ENCODE data around the gene TMEM252. TPM values are rescaled to one million over a fixed set of nuclear protein-coding genes. Genes with fewer than 3 reads are reported as not detected.

TMEM252 gene, protein sequence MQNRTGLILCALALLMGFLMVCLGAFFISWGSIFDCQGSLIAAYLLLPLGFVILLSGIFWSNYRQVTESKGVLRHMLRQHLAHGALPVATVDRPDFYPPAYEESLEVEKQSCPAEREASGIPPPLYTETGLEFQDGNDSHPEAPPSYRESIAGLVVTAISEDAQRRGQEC
- not detected for total RNA-seq
- long read RNA-seq, result 0 reads

DNA sequence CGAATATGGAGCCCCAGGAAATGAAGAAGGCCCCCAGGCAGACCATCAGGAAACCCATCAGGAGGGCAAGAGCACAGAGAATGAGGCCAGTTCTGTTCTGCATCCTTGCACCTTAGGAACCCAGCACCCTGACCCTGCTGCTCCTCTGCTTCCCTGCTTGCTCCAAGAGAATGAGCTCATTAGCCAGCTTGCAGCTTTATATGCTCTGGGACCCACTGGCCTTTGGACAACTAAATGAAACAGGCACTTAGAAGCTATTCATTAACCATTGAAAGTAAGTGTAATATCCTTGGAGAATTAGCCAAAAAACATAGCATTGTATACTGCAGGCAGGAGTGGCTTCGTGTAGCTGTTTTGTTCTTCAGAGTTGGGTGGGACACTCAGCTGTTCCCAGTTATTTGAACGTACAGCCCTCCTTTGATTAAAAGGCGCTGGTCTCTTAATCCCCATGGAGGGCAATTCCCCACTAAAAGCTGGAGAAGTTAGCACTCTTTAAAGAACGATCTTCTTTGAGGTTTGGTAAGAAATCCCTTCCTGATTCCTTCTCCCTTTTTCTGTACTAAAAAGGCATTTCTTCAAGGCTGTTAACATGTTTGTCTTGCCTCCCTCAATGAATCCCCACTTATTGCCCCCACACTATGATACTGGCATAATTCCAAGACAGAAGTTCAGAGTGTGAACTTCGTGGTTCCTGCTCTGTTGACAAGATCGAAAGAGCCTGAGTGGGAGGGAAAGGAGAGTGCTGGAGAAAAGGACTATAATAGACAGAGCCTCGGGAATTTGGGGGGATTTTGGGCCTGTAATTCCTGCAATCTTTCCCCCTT is at the start of gene TMEM252:
Gene TMEM252 (minus strand): TSS at position 172 of the 824 bp plus-strand sequence. CDS start 69 bp downstream, at position 103.
- intact Hi-C loops (cut with micrococcal nuclease), result no loop called here
- no peak for DNase-seq
- no peak for ATAC-seq

DNA sequence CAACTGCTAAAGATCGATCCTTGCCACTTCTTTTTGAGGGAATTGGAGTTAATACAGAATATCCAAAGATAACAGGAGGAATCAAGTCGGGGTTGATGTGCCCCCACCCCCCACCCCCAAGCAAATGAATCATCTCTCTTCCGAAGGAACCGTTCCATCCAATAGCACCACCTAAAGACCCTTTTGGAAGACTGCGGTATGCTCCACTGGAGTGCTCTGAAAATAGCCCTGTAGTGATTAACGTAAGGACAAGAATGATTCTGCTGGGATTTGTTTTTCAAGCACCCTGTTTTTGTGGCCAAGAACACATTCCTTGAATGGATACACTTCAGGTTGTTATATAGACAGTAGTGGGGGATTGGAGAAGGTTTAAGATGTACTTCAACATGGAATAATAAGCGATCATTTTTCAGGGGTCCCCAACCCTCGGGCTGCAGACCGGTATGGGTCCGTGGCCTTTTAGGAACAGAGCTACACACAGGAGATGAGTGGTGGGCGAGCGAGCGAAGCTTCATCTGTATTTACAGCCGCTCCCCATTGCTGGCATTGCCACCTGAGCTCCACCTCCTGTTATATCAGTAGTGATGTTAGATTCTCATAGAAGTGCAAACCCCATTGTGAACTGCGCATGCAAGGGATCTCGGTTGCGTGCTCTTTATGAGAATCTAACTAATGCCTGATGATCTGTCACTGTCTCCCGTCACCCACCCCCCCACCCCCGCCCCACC is 44.5 kb upstream of the TMEM252 start:
- ATAC-seq (peak; percentile 37), DNase-seq (no peak)
- intact Hi-C loops (cut with micrococcal nuclease), result loop anchor here (10.0 kb wide), 2 partner anchors 410 to 440 kb away; no protein-coding TSS in a partner anchor

DNA sequence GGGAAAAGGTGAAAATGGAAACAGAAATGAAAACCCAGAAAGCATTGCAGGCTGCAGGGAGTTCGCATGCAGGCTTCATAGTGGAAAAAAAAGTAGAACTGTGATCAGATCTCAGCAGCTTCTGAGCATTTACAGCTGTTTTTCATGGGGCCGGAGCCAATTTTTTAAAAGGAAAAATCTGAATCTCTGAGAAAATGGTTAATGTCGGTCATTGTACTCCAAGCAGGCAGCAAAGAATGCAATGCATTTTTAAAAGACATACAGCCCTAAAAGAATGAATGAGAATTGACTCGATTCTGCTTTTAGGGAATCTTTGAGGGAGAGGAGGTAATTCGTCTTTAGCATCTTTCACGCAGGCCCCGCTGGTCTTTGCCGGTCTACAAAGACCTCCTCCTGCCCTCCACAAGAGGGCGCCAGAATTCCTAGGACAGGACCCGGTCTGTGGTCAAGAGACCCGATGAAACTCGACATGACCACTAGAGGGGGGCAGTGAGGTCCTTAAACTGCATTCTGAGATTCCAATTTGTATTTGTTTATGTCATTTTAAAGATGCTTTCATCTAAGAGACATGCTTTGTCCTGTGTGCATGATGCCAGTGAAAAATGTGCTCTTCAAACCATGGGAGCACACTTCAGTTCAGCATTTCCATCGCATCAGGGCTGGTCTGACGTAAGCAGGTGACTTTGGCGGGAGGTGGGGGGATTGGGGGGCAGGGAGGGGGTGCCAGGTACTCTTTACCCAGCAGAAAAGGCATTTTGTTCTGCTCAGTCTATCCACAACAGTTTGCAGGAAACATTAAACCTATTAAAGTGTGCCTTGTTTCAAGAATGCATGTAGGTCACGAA is 43.7 kb upstream of the TMEM252 start:
- intact Hi-C loops (cut with micrococcal nuclease), result loop anchor here (10.0 kb wide), 2 partner anchors 410 to 440 kb away; no protein-coding TSS in a partner anchor
- ATAC-seq (peak; percentile 98), DNase-seq (peak; percentile 83)

DNA sequence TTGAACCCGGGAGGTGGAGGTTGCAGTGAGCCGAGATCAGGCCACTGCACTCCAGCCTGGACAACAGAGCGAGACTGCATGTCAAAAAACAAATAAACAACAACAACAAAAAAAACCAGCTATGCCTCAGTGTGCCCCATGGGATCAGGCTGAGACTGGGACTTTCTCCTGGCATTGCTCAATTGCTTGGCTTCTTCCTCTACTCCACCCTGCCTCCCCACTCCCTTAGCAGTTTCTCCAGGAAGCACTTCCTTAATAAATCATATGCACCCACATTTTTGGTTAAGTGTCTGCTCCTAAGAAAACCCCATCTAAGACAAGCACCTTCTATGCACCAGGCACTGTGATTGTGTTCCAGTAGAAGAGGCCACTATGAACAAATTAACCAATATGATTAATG is 41.0 kb upstream of the TMEM252 start:
- DNase-seq (no peak), ATAC-seq (no peak)
- intact Hi-C loops (cut with micrococcal nuclease), result loop anchor here (10.0 kb wide), 2 partner anchors 413 to 443 kb away; no protein-coding TSS in a partner anchor

DNA sequence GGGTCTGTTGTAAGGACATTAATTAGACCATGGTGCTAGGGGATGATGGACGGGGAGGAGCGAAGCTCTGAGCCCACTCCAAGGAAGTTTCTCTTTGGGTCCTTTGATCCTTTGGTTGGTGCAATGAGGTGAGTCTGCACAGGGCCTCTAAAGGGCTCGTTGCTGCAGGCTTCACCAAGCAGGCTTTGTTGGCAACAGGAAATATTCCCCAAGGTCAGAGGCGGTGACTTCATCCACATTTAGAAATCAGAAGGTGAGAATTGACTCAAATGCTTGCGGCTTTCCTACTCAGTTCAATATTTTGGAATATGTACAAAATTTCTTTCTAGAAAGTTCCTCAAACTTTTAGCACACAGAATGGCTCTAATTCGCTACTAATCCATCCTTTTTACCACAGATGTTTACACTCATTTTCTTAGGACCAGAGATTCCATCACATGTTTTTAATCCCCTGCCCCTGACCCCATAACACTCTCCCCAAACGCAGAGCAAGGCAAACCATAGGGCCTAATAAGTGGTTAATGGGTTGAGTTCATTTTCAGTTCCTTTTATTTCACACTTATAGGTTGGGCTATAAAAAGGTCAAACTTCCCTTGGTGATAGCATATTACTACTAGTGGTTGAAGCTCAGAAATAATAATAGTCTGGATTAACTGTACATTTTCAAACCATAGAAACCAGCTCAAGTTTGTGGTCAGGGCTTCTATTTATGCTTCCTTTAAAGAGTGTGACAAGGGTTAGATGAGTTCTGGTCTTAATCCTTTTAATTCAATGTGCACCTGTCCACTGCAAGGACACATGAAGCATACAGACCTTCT is 37.3 kb upstream of the TMEM252 start:
- ATAC-seq (no peak), DNase-seq (no peak)
- intact Hi-C loops (cut with micrococcal nuclease), result no loop called here

DNA sequence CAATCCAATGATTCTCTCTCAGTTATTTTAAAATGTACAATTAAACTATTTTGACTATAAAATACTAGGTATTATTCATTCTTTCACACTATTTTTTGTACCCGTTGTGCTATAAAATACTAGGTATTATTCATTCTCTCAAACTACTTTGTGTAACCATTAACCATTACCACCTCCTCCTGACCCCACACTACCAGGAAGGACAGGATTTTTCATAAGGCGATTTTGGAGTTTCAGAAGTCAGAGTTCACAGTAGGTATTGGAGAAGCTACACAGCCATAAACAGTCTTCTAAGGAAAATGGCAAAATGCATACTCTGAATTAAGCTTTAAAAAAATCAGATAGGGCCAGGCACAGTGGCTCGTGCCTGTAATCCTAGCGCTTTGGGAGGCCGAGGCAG is 35.1 kb upstream of the TMEM252 start:
- no peak for DNase-seq
- ATAC-seq, result no peak
- intact Hi-C loops (cut with micrococcal nuclease), result no loop called here

DNA sequence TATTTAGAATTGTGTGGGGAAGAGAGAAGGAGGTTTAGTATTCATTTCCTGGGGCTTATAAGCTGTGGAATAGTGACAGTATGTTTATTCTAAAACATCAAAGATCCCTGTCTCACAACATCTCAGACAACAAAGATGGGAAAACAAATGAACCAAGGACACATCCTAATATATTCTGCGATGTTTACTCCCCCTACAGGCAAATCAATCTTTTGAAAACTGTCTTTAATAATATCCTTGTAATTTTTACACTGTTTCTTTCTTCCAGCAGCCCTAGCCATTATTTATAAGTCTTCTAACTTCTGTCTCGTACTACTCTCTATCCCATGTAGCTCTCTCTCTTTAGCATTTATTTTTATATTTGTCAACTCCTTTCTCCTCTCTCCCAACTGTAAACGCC is 33.5 kb upstream of the TMEM252 start:
- no peak for DNase-seq
- no peak for ATAC-seq
- intact Hi-C loops (cut with micrococcal nuclease), result no loop called here

DNA sequence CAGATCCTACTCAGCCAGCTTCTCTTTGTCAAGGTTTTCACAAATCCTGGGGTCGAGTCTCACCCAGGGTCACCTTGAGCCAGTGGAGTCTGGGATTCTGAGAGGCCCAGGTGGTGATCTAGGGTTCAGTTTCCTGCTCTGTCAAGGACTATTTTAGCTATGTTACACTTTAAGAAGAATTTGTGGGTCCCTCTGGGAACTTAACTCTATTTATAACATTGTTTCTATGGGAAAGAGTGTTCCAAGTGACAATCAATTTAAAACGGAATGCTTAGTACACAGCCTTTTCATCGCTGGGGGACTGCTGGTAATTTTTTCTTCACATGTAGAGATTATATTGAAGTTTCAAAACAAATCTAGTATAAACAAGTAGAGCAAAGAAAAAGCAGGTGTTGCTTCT is 26.9 kb upstream of the TMEM252 start:
- intact Hi-C loops (cut with micrococcal nuclease), result no loop called here
- no peak for DNase-seq
- ATAC-seq, result peak; percentile 34

DNA sequence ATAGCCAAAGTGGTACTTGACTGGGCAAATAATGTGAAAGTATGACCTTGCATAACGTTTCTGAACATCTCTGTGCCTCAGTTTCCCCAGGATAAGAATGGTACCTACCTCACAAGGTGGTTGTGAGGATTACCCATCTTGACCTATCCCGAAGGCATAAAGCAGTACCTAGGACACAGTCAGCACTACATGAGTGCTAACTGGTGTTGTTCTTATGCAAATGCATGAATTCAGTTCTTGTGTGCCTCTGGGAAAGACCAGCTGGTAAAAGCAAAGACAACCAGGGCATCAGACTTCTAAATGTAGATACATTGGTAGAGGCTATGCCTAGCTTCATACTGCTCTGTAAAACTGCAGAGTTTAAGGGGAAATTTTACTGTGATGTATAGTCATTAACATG is 21.8 kb upstream of the TMEM252 start:
- ATAC-seq, result no peak

DNA sequence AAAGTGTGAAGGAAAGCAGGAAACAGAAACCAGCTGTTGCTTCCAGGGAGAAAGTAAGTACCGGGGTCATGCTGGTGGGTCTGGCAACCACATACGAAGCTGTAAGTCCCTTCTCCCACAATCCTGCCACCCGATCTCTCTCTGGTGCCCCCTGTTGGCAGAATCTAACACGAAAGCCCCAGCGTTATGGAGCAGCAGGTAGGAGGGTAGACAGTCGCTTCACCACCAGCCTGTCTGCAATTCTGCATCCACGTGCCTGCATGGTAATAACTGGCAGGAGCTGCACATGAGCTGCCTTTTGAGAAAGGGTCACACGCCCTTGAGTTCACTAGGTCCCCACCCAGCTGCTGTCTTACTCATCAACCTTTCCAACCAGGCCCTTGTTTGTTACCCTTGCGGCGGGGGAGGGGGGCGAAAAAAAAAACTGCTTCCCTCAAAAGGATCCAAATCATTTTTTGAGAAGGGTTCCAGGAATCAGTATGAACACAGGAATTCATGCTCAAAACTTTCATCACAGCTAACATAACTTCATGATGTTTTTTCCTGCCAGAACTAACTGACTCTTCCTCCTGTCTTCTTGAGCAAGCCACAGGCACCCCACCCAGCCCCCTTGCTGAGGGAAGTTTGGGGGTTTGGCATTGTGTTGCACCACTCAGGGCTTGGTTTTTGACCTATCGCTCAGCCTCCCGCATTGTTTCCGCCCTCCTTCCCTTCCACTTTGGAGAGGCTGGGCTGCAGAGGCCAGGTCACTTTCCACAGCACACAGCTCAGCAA is 19.6 kb upstream of the TMEM252 start:
- ATAC-seq (peak; percentile 69), DNase-seq (peak; percentile 56)
- intact Hi-C loops (cut with micrococcal nuclease), result no loop called here

More for the DNA sequence above, 21.8 kb upstream of the TMEM252 start:
- DNase-seq, result no peak
- intact Hi-C loops (cut with micrococcal nuclease), result no loop called here

DNA sequence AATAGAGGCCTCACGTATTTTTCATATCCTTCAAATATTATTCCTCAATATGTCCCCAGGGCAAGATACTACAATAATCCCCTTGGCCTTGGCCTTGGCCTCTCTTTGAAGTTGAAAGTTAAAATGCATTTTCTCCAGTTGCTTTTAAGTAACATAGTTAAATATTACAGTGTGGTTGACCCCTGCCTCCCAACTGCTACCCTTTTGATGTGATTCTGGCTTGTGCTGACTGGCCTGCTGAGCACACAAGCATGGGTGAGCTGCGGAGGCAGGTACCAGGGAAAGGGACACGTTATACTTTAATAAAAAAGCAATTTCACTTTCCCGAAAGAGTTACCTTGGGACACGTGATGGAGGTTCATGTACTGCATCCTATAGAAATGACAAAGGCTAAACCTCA is 17.9 kb upstream of the TMEM252 start:
- ATAC-seq (no peak), DNase-seq (no peak)
- intact Hi-C loops (cut with micrococcal nuclease), result no loop called here

DNA sequence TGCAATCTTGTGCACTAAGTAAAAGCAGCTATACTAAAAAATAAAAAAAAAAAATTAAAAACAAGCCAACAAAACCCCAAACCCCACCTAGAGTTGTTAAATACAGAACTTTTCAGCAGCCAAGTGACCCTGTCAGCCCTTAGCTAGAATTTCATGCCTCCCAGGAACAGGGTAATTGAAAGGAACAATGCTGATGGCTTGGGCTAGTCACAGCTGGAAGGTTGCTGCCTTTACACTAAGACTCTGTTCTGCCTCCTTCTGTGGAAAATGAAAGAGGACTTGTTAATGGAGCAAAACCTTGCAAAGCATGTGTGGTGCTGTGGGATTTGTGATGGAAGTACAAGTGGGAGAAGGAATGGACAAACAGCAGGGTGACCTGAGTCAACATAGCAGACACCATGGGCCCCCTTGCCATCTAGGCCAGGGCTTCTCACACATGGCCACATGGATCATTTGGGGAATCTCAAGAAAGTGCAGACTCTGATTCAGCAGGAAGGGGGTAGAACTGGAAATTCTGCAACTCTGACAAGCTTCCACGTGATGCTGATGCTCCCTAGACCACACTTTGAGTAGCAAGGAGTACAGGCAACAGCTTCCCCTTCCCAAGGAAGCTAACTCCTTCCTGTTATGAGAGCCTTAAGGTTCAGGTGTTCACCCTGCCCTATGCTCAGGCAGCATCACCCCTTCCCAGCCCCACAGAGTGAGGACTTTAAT is 14.9 kb upstream of the TMEM252 start:
- DNase-seq (no peak), ATAC-seq (no peak)
- intact Hi-C loops (cut with micrococcal nuclease), result no loop called here

DNA sequence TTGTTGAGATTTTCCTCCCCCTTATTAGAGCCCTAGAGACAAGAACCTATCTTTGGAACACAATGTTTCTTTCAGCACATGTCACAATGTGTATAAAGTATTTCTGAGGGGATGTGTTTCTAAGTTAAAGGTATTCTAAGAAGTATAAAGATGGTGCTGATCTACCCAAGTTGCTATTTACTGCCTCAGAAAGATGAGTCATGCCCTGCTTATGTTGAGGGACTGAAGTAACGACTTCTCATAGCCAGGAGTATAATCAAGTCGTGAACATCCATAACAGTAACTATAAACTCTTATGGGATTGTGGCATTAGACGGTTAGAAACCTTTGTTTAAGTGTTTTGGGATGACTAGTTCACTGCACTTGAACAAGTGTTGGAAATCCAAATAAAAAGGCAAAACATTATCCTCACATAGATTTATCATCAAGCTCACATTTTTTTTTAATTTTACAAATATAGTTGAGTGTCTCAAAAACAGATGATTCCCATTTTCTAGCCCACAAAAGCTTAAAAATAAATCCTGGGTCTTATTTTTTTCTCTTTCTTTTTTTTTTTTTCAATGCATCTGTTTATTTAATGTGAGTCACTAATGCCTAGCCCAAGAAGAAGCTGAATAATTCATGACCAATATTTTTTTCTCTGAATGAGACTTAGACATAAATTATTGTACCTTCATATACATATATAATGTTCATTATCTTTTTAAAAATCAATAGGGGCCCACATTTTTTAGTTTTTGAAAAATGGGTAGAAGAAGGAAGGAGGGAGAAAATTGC is 12.2 kb upstream of the TMEM252 start:
- ATAC-seq (peak; percentile 27), DNase-seq (no peak)
- intact Hi-C loops (cut with micrococcal nuclease), result no loop called here

DNA sequence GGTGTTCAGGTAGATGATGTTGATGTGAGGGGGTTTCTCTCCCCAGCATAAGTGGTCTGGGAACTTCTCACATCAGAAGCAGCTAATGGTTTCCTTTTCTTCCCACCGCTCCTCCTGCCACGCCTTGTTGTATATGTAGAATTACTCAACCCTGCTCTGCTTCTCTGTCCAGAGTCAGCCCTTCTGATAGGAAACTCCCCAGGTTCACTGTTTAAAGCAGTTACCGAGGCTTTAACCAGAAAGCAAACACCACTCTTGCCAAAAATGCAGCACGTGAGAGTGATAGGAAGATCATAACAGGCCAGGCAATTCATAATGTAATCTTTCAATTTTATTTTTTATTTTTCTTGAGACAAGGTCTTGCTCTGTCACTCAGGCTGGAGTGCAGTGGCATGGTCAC is 10.5 kb upstream of the TMEM252 start:
- ATAC-seq, result peak; percentile 8
- intact Hi-C loops (cut with micrococcal nuclease), result no loop called here
- DNase-seq, result no peak

DNA sequence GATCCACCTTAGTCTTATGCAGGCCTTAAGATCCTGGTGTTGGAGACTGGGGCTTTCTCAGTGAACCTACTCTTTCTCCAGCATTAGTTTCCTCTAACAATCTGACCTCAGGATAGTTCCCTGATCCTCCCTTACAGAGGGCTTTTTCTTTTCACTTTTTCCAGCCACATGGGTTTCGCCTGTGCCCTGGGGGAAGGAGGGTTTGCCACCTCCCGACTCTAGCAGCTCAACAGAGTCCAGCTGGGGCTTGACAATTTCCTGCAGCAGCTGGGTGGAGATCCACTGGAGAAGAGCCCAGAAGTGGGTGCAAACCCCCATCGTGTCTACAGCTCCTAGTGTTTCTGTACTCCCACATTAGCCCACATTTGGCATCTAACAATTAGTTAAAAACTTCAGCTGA is 7.6 kb upstream of the TMEM252 start:
- no peak for DNase-seq
- intact Hi-C loops (cut with micrococcal nuclease), result no loop called here
- ATAC-seq, result peak; percentile 25

DNA sequence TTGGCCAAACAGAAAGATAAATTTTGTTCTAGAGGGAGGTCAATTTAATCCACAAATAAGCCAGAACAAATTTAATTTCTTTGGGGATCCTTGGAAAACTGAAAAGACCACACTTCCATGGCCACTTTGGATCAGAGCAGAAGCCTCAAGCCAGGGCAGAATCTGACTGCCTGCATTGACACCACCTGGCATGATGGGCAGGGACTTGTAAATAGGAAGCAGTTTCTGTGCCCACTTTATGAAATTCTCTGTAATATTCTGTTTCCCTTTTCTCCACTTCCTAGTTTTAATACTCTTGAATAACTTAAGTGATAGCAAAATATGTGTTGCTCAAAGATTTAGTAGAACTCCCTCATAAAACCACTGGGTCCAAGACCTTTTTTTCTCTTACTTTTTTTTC is 6.7 kb upstream of the TMEM252 start:
- peak; percentile 65 for ATAC-seq
- intact Hi-C loops (cut with micrococcal nuclease), result no loop called here
- DNase-seq, result no peak

Measured in left ventricle myocardium superior (tissue), 1 donor.